Right ventricle myocardium inferior (tissue), 1 donor: ENCODE data around the gene SLC4A1. TPM values are rescaled to one million over a fixed set of nuclear protein-coding genes. Genes with fewer than 3 reads are reported as not detected.

ENCODE experiments used
- ATAC-seq: fragments of 200-7000 bp; cut with Tn5 transposase; one replicate; pipeline ENCODE4 v1.9.1; 2020; ENCODE audit warnings: mild to moderate bottlenecking, moderate library complexity
- DNase-seq: peaks from one replicate; pipeline ENCODE4 v3.0.0; 2021; ENCODE audit errors: missing footprints
- intact Hi-C: fragments of 100-400 bp; cut with DNase I; formaldehyde crosslinking; loops from one replicate; pipeline ENCODE4 v1.11.0; 2022
- microRNA-seq: library from miRNA; unstranded; fragments of <30 nt; microRNA quantifications from one replicate; pipeline ENCODE4 v1.2.0, GENCODE V29; 2020
- total RNA-seq: library from RNA; stranded (reverse); fragmentation: NEBNext Ultra II Directional; extraction: Animal tissue kit (Norgen Biotek cat#: 25700); gene quantifications from one replicate; pipeline ENCODE4 v1.2.1, GENCODE V29; 2021
- donor health status: DM: no; HTN: yes; CAD: no; lungs with severe emphysema.

Gene SLC4A1
- total RNA-seq, 1 donor from 2014 or later: 0.08 TPM

DNA sequence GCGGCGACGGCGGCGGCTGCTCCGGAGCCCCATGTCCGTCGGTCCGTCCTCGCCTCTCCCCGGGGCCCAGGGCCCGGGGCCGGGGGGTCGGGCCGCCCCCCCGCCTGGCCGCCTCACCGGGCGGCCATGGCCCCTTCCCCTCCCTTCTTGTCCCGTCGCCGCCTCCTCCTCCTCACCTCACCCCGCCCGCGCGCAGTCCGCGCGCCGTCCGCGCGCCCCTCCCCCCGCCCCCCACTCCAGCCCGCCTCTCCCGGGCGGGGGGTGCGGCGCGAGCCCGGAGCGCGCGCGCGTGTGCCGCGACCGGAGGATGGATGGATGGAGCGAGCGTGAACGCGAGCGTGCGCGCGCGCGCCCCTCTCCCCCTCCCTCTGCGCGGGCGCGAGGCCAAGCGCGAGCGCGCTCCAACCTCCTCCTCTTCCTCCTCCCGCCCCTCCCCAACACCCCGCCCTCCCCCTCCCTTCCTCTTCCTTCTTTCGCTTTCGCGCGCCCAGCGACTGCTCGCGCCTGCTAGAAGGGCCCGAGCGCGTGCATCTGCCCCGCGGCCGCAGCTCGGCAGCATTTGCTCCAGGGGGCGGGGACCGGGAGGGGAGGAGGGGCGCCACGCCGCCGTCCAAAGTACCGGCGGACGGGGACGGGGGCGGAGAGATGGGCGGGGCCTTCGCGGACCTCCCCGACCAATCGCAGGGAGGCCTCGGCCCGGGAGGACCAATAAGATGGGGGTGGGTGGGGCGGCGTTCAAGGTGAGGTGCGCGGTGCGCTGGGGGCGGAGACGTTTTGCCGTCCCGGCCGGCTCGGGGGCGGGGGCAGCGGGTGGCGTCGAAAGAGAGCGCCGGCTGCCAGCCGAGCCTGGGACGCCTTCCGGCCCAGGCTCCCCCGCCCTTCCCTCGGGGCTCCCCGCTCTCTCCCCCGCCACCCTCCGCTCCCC is 68.1 kb downstream of the SLC4A1 start, which contains the start of gene ATXN7L3:
Gene ATXN7L3 (minus strand): TSS at position 332 of the 925 bp plus-strand sequence. CDS start 1,814 bp downstream, outside the sequence.
- intact Hi-C loops: loop anchor here (1.0 to 10.0 kb wide), 3 partner anchors 13 to 305 kb away; partner anchors contain the start of genes GPATCH8 and TMUB2
- DNase-seq (peak; percentile 99), ATAC-seq (peak; percentile 96)

DNA sequence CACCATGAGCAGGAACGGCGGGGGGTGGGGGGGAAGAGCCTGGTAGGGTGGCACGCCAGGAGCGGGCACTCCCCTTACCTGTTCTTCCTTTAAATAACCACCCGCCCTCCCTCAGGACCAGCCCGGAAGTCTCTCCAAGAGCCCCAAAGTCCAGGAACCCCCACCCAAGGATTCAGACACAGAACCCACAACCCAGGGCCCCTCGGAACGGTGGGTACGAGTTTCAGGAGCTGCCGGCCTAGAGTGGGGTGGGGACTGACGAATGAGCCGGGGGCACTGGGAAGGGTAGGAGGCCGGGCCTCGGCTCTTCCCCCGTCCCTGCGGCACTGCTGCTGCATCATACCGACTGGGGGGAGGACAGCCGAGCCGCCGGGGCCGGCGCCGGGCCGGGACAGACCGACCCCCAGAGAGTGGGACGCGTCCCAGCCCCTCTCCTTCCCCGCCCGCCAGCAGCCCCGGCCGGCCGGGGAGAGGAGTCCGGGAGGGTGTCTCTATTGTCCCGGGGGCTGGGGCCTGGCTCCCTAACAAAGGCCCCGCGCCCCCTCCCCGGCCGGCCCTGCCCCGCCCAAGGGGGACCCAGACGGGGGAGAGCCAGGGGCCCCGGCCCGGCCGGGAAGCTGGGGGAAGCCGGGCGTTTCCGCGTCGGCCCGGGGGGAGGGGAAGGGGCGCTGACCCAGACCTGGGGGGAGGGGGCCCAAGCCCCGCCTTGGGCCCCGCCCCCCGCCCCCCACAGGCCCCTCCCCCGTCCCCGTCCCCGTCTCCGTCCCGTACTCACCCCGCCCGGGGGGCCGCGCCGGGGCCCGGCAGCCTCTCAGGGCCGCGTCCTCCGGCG is 69.0 kb downstream of the SLC4A1 start:
- intact Hi-C loops: no loop called here
- DNase-seq (peak; percentile 87), ATAC-seq (peak; percentile 37)

Small RNA genes within 50 kb of the gene (microRNA-seq; reads per million reads assigned to microRNA genes)
- not detected for gene MIR6782

Other genes starting within 250 kb of the SLC4A1 start
- gene LSM12, start 201.5 kb downstream of the SLC4A1 start, total RNA-seq: 47.6 TPM
- 30.4 TPM for gene G6PC3, start 197.4 kb downstream of the SLC4A1 start, total RNA-seq
- gene HDAC5, start 144.5 kb downstream of the SLC4A1 start, total RNA-seq: 67.5 TPM
- gene HROB, start 126.2 kb downstream of the SLC4A1 start, total RNA-seq: 2.0 TPM
- gene ASB16, start 97.4 kb downstream of the SLC4A1 start, total RNA-seq: 14.5 TPM
- gene TMUB2, start 81.2 kb downstream of the SLC4A1 start, total RNA-seq: 20.8 TPM
- gene ATXN7L3, start 68.3 kb downstream of the SLC4A1 start, total RNA-seq: 40.8 TPM
- gene UBTF, start 48.5 kb downstream of the SLC4A1 start, total RNA-seq: 57.5 TPM
- 0.49 TPM for gene RUNDC3A, start 40.5 kb upstream of the SLC4A1 start, total RNA-seq
- gene SLC25A39, start 56.7 kb upstream of the SLC4A1 start, total RNA-seq: 50.6 TPM
- gene GRN, start 77.2 kb upstream of the SLC4A1 start, total RNA-seq: 150 TPM
- 0.70 TPM for gene FAM171A2, start 95.7 kb upstream of the SLC4A1 start, total RNA-seq
- 0.78 TPM for gene ITGA2B, start 121.5 kb upstream of the SLC4A1 start, total RNA-seq
- gene GPATCH8, start 235.3 kb upstream of the SLC4A1 start, total RNA-seq: 15.3 TPM